Measurements from ENCODE around the gene VPS4A. TPM values are rescaled to one million over a fixed set of nuclear protein-coding genes. Genes with fewer than 3 reads are reported as not detected.

Gene VPS4A
- total and polyA plus RNA-seq, 10 of the 15 experiments (the other 5 are each of a cell fraction or from before 2014, with no cell fraction given) = 5.2 to 36.3 (median 21.4) TPM

GRCh38 chr16:69314534-69314933 lies 3.4 kb downstream of the VPS4A start:
- no peaks in the 10 kb centered on the region for H4K20me1 ChIP-seq (ENCODE audit: control insufficient read depth, insufficient read depth)
- no peaks in the 10 kb centered on the region for H3K4me1 ChIP-seq (ENCODE audit: control insufficient read depth, insufficient read depth, low read length)
- H2AFZ ChIP-seq (ENCODE audit: control insufficient read depth, low read depth, low read length) = no peak overlapping the region
- DNase-seq (ENCODE audit: low read depth, low spot score) (no peak), FAIRE-seq (no peak), ATAC-seq (no peak)
- RAD21 ChIA-PET (ENCODE audit: unreplicated experiment) = interaction anchor here (0.6 kb wide), 1 partner anchor 64 kb away, joined by 3 read pairs; no protein-coding TSS in a partner anchor
- H3K4me3 ChIP-seq = no peak overlapping the region
- in situ Hi-C loops (cut with MboI) = no loop called here
- H3K4me2 ChIP-seq (ENCODE audit: control insufficient read depth, insufficient read depth) = no peak overlapping the region
- POLR2A ChIA-PET = interaction anchor here (0.5 kb wide), 1 partner anchor 303 kb away, joined by 3 read pairs; no protein-coding TSS in a partner anchor
- SMC1A ChIA-PET (ENCODE audit: uncharacterized antibody, unreplicated experiment) = no interaction called here
- no TSS peak for BruUV-seq (replicated peaks)
- no peak overlapping the region for H3K9ac ChIP-seq (ENCODE audit: control insufficient read depth, insufficient read depth, low read length)
- intact Hi-C loops (cut with micrococcal nuclease; ENCODE audit: unreplicated experiment) = no loop called here
- peaks cover 3 to 18% of the 10 kb centered on the region in 2 experiments; a peak in 3 of 4 replicates for H3K36me3 ChIP-seq (ENCODE audit: control insufficient read depth in 2 of 2, insufficient read depth in 2 of 2, low read length in 1 of 2)
- no peaks in the 10 kb centered on the region for H3K27me3 ChIP-seq (replicated peaks in 1 of 2; ENCODE audit: control insufficient read depth in 2 of 2, insufficient read depth in 2 of 2, low read length in 1 of 2)
- CTCF ChIA-PET = no interaction called here
- WGBS (ENCODE audit: insufficient coverage, insufficient replicate concordance, low lambda C conversion rate, missing lambda C conversion rate) = 97% methylated on average over 11 of the region's 11 CpGs
- no peak overlapping the region for H3K27ac ChIP-seq (ENCODE audit: control insufficient read depth, insufficient read depth)
- H3K79me2 ChIP-seq (ENCODE audit: control insufficient read depth, insufficient read depth, low read length) = peaks cover 23% of the 10 kb centered on the region
- H3K9me3 ChIP-seq (replicated peaks; ENCODE audit: control insufficient read depth, insufficient read depth, low read length) = no peaks in the 10 kb centered on the region
- no peak for TF ChIP-seq EZH2 (IDR thresholded peaks at IDR 0.05; ENCODE audit: borderline replicate concordance, control insufficient read depth, low read depth, low read length)
- no peak for TF ChIP-seq ZNF217 (IDR thresholded peaks at IDR 0.05)
- TF ChIP-seq, protein P1, sequence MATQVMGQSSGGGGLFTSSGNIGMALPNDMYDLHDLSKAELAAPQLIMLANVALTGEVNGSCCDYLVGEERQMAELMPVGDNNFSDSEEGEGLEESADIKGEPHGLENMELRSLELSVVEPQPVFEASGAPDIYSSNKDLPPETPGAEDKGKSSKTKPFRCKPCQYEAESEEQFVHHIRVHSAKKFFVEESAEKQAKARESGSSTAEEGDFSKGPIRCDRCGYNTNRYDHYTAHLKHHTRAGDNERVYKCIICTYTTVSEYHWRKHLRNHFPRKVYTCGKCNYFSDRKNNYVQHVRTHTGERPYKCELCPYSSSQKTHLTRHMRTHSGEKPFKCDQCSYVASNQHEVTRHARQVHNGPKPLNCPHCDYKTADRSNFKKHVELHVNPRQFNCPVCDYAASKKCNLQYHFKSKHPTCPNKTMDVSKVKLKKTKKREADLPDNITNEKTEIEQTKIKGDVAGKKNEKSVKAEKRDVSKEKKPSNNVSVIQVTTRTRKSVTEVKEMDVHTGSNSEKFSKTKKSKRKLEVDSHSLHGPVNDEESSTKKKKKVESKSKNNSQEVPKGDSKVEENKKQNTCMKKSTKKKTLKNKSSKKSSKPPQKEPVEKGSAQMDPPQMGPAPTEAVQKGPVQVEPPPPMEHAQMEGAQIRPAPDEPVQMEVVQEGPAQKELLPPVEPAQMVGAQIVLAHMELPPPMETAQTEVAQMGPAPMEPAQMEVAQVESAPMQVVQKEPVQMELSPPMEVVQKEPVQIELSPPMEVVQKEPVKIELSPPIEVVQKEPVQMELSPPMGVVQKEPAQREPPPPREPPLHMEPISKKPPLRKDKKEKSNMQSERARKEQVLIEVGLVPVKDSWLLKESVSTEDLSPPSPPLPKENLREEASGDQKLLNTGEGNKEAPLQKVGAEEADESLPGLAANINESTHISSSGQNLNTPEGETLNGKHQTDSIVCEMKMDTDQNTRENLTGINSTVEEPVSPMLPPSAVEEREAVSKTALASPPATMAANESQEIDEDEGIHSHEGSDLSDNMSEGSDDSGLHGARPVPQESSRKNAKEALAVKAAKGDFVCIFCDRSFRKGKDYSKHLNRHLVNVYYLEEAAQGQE (IDR thresholded peaks at IDR 0.05; ENCODE audit: low read depth, low read length) = no peak
- no peak for TF ChIP-seq ZBTB4 (CRISPR knock-in tag; IDR thresholded peaks at IDR 0.05)
- no peak for TF ChIP-seq BACH1 (IDR thresholded peaks at IDR 0.05; ENCODE audit: borderline replicate concordance)
- TF ChIP-seq BHLHE40 (IDR thresholded peaks at IDR 0.05; ENCODE audit: borderline replicate concordance in 1 of 2, low read depth in 2 of 2, low read length in 1 of 2) = no peak
- TF ChIP-seq FOS (IDR thresholded peaks at IDR 0.05; ENCODE audit: borderline replicate concordance, extremely low read depth, insufficient read length) = no peak
- TF ChIP-seq KLF5 (IDR thresholded peaks at IDR 0.05; ENCODE audit: partially characterized antibody) = no peak
- TF ChIP-seq ATF7 (IDR thresholded peaks at IDR 0.05; ENCODE audit: low read depth) = no peak
- TF ChIP-seq, protein P2, sequence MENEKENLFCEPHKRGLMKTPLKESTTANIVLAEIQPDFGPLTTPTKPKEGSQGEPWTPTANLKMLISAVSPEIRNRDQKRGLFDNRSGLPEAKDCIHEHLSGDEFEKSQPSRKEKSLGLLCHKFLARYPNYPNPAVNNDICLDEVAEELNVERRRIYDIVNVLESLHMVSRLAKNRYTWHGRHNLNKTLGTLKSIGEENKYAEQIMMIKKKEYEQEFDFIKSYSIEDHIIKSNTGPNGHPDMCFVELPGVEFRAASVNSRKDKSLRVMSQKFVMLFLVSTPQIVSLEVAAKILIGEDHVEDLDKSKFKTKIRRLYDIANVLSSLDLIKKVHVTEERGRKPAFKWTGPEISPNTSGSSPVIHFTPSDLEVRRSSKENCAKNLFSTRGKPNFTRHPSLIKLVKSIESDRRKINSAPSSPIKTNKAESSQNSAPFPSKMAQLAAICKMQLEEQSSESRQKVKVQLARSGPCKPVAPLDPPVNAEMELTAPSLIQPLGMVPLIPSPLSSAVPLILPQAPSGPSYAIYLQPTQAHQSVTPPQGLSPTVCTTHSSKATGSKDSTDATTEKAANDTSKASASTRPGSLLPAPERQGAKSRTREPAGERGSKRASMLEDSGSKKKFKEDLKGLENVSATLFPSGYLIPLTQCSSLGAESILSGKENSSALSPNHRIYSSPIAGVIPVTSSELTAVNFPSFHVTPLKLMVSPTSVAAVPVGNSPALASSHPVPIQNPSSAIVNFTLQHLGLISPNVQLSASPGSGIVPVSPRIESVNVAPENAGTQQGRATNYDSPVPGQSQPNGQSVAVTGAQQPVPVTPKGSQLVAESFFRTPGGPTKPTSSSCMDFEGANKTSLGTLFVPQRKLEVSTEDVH (IDR thresholded peaks at IDR 0.05; ENCODE audit: low read depth, partially characterized antibody) = no peak
- TF ChIP-seq NRF1 (conservative IDR thresholded peaks at IDR 0.05; ENCODE audit: low read depth, low read length) = no peak
- no peak for TF ChIP-seq SREBF1 (IDR thresholded peaks at IDR 0.05; ENCODE audit: low read length)
- TF ChIP-seq SUZ12 (IDR thresholded peaks at IDR 0.05; ENCODE audit: unreplicated experiment) = no peak
- TF ChIP-seq ZNF622 (IDR thresholded peaks at IDR 0.05) = no peak
- no peak for TF ChIP-seq GATAD2B (conservative IDR thresholded peaks at IDR 0.05; ENCODE audit: low read depth)
- no peak for TF ChIP-seq TCF12 (IDR thresholded peaks at IDR 0.05; ENCODE audit: low read depth, low read length)

Measured in GM12878 (cell line).